Gastrocnemius medialis (tissue), 4 donors: ENCODE measurements around the gene CCDC158. TPM values are rescaled to one million over a fixed set of nuclear protein-coding genes. Genes with fewer than 3 reads are reported as not detected.
"Not testable (repeated sequence)": the region's sequence is repeated elsewhere in the genome, so short reads cannot be mapped to it uniquely, and the experiment has no call there.

ENCODE experiments used
- ATAC-seq, 2 donors: fragments of 150-250 bp; one replicate each; pipeline ENCODE4 v1.9.1; 2016
- DNase-seq, 2 donors: peaks; one replicate each; pipeline ENCODE4 v3.0.0-alpha.2; 2019
- H3K27ac ChIP-seq, 4 donors: fragments of 200-600 bp; sonication (generic); 1 replicate in 1 of 4; 2 replicates in 3 of 4; pipeline ENCODE4 v1.5.1; 2016 to 2018; ENCODE audit warnings: mild to moderate bottlenecking in 2 of 4, moderate library complexity in 1 of 4
- H3K27me3 ChIP-seq, 3 donors: fragments of 200-600 bp; sonication (generic) in 2 of 3; 1 replicate in 1 of 3; 2 replicates in 2 of 3; pipeline versions ENCODE4 v1.5.1 to v1.6.0; 2016 to 2019; ENCODE audit warnings: mild to moderate bottlenecking in 1 of 3, moderate library complexity in 1 of 3
- H3K36me3 ChIP-seq, 2 donors: fragments of 200-600 bp; sonication (generic) in 1 of 2; one replicate each; pipeline ENCODE4 v1.5.1; 2017 to 2018
- H3K4me1 ChIP-seq, 2 donors: fragments of 200-600 bp; sonication (generic) in 1 of 2; one replicate each; pipeline ENCODE4 v1.5.1; 2016 to 2017; ENCODE audit warnings: mild to moderate bottlenecking in 2 of 2
- H3K4me3 ChIP-seq, 4 donors: fragments of 200-600 bp; sonication (generic) in 3 of 4; 1 replicate in 1 of 4; 2 replicates in 3 of 4; pipeline ENCODE4 v1.5.1; 2016 to 2019; ENCODE audit warnings: mild to moderate bottlenecking in 2 of 4
- H3K9me3 ChIP-seq, 3 donors: fragments of 200-600 bp; sonication (generic) in 2 of 3; 1 replicate in 1 of 3; 2 replicates in 2 of 3; pipeline ENCODE4 v1.5.1; 2016 to 2019
- CTCF ChIP-seq, 5 experiments: fragments of 450-650 bp in 3 of 5; fragments of 200-600 bp in 2 of 5; sonication (generic) in 2 of 5; IDR thresholded peaks in 4 of 5; conservative IDR thresholded peaks in 1 of 5; 1 replicate in 4 of 5; 2 replicates in 1 of 5; pipeline ENCODE4 v1.5.1; 2016 to 2019; ENCODE audit warnings: antibody characterized with exemption in 5 of 5, mild to moderate bottlenecking in 3 of 5, moderate library complexity in 3 of 5
- POLR2A ChIP-seq, 2 donors: fragments of 450-650 bp; IDR thresholded peaks; one replicate each; pipeline ENCODE4 v1.6.1; 2017; ENCODE audit warnings: antibody characterized with exemption in 2 of 2, mild to moderate bottlenecking in 2 of 2, moderate library complexity in 2 of 2
- in situ Hi-C, 4 donors: fragments of 200-750 bp; cut with MboI; loops; one replicate each; pipeline versions ENCODE4 v1.15.0 to v1.8.0; 2017; ENCODE audit warnings: low sequenced_read_pairs in 4 of 4
- intact Hi-C: fragments of 100-400 bp; cut with DNase I; formaldehyde crosslinking; loops from one replicate; pipeline ENCODE4 v1.15.1; 2023; ENCODE audit warnings: low total_unique reads
- total RNA-seq, 4 donors: library from RNA; depleted of rRNA; stranded (reverse); fragments of >200 nt; gene quantifications; one replicate each; pipeline versions ENCODE4 v1.1.0 to v1.2.3, GENCODE V29; 2016

Gene CCDC158
- total RNA-seq, 4 donors from 2014 or later: not detected

- in situ Hi-C loops (loop anchor here in 1 of 4 donors (10.0 kb wide), 1 partner anchor 98 kb away; no protein-coding TSS in a partner anchor), intact Hi-C loops (no loop called here)
- DNase-seq (no peak), ATAC-seq (no peak)
- Histone ChIP-seq H3K27ac (no peak overlapping the region), H3K4me1 (peaks cover 0 to 12% of the 10 kb centered on the region in 2 donors), H3K36me3 (no peaks in the 10 kb centered on the region), H3K9me3 (no peaks in the 10 kb centered on the region), H3K4me3 (no peak overlapping the region), H3K27me3 (no peaks in the 10 kb centered on the region)
- no peak for TF ChIP-seq POLR2A (IDR thresholded peaks at IDR 0.05)
- no peak for TF ChIP-seq CTCF (IDR thresholded peaks at IDR 0.05 in 4 of 5, conservative IDR thresholded peaks at IDR 0.05 in 1 of 5)
Observed at GRCh38 chr4:76292730-76293129, 128.2 kb downstream of the CCDC158 start.

- in situ Hi-C loops, intact Hi-C loops, H3K36me3 ChIP-seq: not testable (repeated sequence)
Observed at GRCh38 chr4:76287811-76288210, 133.1 kb downstream of the CCDC158 start.

GRCh38 chr4:76283900-76284299 lies 137.0 kb downstream of the CCDC158 start:
- H3K27ac ChIP-seq: no peak overlapping the region
- peaks cover 9 to 18% of the 10 kb centered on the region in 2 donors for H3K4me1 ChIP-seq
- H3K9me3 ChIP-seq: no peaks in the 10 kb centered on the region
- intact Hi-C loops (no loop called here), in situ Hi-C loops (no loop called here)
- ATAC-seq (no peak), DNase-seq (no peak)
- H3K4me3 ChIP-seq: no peak overlapping the region
- H3K27me3 ChIP-seq: no peaks in the 10 kb centered on the region
- H3K36me3 ChIP-seq: no peaks in the 10 kb centered on the region
- TF ChIP-seq POLR2A (IDR thresholded peaks at IDR 0.05) (no peak), CTCF (IDR thresholded peaks at IDR 0.05 in 4 of 5, conservative IDR thresholded peaks at IDR 0.05 in 1 of 5) (no peak)

More at GRCh38 chr4:76287811-76288210, 133.1 kb downstream of the CCDC158 start:
- H3K9me3 ChIP-seq, ATAC-seq, H3K27me3 ChIP-seq, H3K27ac ChIP-seq, DNase-seq, H3K4me1 ChIP-seq, H3K4me3 ChIP-seq: not testable (repeated sequence)

- no peaks in the 10 kb centered on the region for H3K27me3 ChIP-seq
- no peaks in the 10 kb centered on the region for H3K9me3 ChIP-seq
- intact Hi-C loops: no loop called here
- no peak overlapping the region for H3K4me3 ChIP-seq
- DNase-seq (no peak), ATAC-seq (peak in 1 of 2 donors; percentile 41)
- H3K27ac ChIP-seq: no peak overlapping the region
- no peak for TF ChIP-seq POLR2A (IDR thresholded peaks at IDR 0.05)
- peaks cover 9 to 18% of the 10 kb centered on the region in 2 donors for H3K4me1 ChIP-seq
- no peaks in the 10 kb centered on the region for H3K36me3 ChIP-seq
- in situ Hi-C loops: no loop called here
Observed at GRCh38 chr4:76282941-76283689, 137.8 kb downstream of the CCDC158 start.

- H3K4me3 ChIP-seq, H3K27me3 ChIP-seq, in situ Hi-C loops, intact Hi-C loops, DNase-seq, ATAC-seq, H3K36me3 ChIP-seq, H3K9me3 ChIP-seq, H3K27ac ChIP-seq: not testable (repeated sequence)
- H3K4me1 ChIP-seq: peaks cover 9 to 18% of the 10 kb centered on the region in 2 donors
Observed at GRCh38 chr4:76281594-76281993, 139.3 kb downstream of the CCDC158 start.

GRCh38 chr4:76280488-76281441 lies 140.2 kb downstream of the CCDC158 start:
- Histone ChIP-seq H3K9me3 (no peaks in the 10 kb centered on the region), H3K36me3 (no peaks in the 10 kb centered on the region), H3K27me3 (no peaks in the 10 kb centered on the region), H3K4me1 (peaks cover 9 to 18% of the 10 kb centered on the region in 2 donors), H3K27ac (no peak overlapping the region), H3K4me3 (no peak overlapping the region)
- no peak for DNase-seq
- in situ Hi-C loops (no loop called here), intact Hi-C loops (no loop called here)
- TF ChIP-seq CTCF (IDR thresholded peaks at IDR 0.05 in 4 of 5, conservative IDR thresholded peaks at IDR 0.05 in 1 of 5) (no peak), POLR2A (IDR thresholded peaks at IDR 0.05) (no peak)
- peak; percentile 36 to 54 for ATAC-seq
